Ramos (cell line): ENCODE data around the gene OR10A2.
"Not testable (repeated sequence)": the region's sequence is repeated elsewhere in the genome, so short reads cannot be mapped to it uniquely, and the experiment has no call there.

Experiments
- in situ Hi-C: fragments of 300-500 bp; cut with MboI; formaldehyde crosslinking; loops from one replicate; pipeline ENCODE4 v1.14.3; 2022; ENCODE audit warnings: low sequenced_read_pairs; ENCODE audit not compliant: unreplicated experiment

Gene OR10A2, protein sequence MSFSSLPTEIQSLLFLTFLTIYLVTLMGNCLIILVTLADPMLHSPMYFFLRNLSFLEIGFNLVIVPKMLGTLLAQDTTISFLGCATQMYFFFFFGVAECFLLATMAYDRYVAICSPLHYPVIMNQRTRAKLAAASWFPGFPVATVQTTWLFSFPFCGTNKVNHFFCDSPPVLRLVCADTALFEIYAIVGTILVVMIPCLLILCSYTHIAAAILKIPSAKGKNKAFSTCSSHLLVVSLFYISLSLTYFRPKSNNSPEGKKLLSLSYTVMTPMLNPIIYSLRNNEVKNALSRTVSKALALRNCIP

DNA sequence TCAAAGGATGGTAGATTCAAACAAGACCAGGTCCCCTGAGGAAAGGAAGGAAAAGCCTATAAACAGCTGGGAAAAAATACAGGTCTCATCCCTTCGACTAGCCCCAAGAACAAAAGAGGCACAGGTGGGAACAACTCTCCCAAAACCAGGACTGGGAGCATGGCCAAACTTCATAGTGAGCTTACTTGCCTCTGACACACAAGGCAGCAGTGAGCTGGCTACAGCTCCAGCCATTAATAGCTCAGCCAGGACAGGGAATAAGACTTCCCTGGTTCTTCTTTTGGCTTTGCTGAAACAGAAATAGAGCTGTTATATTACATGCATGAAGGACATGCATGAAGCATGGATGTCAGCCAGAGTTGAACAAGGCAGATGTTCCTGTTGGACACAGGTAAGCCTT, at the start of gene OR10A2:
Gene OR10A2, plus strand, starts transcription at position 97 of the 400 bp plus-strand sequence. CDS start 6,698 bp downstream, outside the sequence.
- in situ Hi-C loops = no loop called here

DNA sequence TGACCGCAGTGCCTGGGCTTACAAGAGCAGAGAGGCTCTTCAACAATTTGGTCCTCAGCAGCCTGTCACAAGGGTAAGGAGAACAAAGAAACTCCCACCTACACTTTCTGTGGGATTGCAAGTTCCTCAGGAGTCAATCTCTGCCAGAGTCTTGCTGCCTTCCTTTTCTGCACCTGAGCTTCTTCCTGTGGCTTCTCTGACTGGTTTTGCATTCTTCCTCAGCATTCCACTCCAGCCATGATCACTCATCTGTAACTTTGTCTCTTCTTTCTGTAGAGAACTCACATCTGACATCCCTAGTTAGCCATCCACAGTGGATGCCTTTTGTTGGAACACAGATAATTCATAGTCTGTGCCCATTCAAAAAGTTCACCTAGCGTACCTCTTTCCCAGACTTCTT, 49.2 kb upstream of the OR10A2 start:
- in situ Hi-C loops = no loop called here

DNA sequence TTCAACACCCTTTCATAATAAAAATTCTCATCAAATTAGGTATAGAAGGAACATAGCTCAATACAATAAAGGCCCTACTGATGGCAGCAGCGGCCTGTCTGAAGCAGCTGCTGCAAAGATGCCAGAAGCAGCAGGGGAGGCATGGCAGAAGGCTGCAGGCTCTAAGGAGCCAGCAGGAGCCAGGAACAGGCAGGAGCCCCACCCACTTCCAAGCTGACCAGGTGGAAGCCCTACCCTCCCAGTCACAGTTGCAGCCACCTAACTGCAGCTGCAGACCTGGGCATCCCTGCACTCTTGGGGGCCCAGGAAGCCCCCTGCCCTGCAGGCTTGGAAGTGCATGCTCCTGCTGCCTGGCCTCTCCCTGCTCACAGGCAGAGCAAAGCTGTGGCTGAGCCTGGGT, 45.2 kb upstream of the OR10A2 start:
- in situ Hi-C loops = no loop called here

DNA sequence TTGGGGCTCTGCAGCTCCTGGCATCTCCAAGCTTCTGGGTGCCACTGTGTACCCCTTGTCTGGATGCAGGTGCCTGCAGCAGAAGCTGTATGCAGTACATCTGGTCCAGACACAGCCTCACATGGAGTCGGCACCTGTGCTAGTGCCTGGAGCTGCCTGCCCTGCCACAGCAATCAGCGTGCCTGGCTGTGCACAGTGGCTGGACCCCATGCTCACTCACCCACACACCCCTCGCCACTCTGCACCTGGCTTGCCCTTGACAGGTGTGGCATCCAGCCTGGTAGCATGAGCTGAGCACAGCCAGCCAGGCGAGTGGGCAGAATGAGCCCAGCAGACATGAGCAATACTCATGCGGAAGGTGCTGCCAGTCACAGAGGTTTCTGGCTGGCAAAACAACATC, 43.9 kb upstream of the OR10A2 start:
- in situ Hi-C loops = no loop called here

DNA sequence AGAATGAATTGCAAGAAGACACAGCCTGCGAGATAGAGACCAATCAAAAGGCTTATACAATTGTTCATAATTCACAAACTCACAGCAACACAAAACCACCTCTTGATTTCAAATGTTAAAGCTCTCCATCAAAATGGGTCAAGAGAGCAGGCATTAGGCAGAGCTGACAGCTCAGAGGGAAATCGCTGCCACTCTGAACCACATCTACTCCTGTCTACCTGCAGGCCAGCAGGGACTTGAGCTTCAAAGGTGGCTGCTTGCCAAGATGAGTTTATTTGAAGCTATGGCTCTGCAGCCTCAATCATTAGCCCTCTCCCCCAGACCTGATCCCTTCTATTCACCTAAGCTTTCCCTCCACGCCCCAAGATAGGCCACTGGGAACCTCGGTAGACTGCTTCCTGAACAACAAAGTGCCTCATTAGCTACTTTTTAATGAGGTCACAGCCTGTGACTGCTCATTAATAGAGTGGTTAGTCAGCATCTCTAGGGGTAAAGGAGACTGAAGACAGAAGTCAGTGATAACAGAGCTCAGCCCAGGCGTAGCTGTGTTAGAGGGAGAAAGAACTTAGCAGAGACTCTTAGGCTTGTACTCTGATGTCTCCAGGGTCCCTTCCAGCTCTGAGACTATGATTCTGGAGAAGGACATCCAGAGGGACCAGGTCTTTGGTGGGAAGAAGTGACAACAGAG, 38.6 kb upstream of the OR10A2 start:
- in situ Hi-C loops = no loop called here

DNA sequence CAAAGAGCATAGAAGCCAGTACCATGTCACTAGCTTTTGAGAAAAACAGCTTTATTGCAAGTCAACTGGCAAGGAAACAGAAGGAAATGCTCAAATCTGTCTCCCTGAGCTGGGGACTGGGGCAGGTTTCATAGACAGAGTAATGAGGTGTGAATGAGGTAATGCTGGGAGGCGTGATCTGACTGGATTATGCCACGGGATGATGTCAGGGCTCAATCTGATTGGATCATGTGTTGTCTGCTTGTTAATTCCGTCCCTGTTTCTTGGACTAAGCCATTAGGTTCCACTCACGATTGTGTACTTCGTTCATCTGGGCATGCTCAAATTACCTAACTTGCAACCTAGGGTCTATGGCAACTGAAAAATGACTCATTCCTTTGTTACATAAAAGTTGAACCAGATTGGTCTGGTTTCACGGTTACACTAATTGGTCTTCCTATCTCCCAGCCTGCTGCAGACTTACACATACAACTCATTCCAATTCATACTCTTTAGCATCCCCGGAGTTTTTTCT, 37.6 kb upstream of the OR10A2 start:
- in situ Hi-C loops = no loop called here

DNA sequence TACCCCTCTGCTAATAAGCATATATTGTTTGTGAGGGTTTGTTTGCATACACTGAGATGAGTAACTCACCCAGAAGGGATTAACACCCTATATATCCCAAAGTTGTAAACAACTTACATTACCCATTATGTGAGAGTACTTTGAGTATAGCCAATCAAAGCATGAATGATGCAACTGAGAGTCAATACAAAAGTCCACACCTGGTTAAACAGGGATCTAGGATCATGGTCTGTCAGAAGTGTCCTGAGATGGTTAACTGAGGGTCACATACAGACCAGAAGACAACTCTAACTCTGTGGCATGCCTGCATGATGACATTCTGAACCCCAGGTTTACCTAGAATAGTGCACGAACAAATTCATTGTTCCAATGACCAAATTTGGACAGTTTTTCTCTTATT, 34.8 kb upstream of the OR10A2 start:
- in situ Hi-C loops = no loop called here

DNA sequence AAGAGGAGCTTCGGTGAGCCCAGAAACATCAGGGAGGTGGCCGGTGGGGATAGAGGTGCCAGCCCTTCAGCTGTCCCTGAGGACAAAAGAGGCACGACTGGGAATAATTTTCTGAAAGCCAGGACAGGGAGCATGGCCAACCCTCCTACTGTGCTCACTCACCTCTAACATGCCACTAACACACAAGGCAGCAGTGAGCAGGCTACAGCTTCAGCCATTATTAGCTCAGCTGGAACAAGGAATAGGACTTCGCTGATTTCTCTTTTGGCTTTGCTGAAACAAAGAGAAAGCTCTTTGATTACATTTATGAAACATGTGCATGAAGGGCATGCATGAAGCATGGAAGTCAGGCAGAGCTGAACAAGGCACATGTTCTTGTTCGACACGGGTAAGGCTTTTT, 29.5 kb upstream of the OR10A2 start:
- in situ Hi-C loops = no loop called here

DNA sequence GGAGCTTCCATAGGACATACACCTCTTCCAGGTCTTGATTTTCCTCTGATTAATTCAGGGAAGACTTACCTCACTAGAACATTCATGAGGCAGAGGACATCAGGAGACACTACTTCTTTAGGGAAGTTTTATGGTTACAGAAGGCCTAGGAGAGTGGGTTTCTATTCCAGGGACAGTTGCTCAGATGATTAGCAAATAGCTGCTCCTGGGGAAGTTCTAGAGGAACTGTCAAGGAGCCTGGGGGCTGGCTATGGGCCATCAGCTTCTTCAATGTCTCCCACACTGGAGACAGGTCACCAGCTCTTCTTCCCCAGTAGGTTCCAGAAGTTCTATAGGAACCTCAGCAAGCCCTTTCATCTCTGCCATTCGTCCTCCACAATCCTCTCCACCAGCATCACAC, 28.8 kb upstream of the OR10A2 start:
- in situ Hi-C loops = no loop called here

DNA sequence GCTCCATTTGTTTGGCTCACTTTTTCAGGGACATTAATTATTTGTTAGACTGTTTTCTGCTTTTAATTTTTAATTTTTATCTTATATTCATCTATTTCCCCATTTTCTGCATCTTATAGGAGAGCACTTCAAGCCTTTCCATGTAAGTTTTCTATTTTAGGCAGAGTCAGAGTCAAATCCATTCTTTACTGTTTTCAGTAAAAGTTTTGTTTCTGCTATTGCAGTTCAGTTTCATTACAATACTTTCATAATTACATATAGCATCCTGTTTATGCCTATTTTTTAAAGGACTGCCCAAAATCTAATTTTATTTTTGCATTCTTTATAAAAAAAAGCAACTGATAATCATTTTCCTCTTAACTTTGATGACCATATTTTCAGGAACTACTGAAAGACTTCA, 21.2 kb upstream of the OR10A2 start:
- in situ Hi-C loops = no loop called here

DNA sequence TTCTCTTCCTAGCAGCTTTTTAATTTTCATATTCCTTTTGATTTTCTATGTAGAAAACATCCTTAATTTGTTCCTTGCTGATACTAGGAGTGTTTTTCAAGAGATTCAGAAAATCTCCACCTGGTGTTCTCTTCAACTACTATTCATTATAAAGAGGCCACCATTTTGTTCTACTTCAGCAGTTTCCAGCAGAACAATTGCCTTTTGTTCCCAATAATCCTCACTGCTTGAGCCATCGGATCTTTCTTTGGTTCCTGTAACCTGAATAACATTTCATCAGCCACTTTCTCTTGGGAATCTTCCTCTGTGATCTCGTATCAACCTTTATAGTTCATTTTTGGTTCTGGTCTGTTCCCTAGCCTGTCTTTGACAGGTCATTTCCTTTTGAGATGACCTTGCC, 19.2 kb upstream of the OR10A2 start:
- in situ Hi-C loops = no loop called here

DNA sequence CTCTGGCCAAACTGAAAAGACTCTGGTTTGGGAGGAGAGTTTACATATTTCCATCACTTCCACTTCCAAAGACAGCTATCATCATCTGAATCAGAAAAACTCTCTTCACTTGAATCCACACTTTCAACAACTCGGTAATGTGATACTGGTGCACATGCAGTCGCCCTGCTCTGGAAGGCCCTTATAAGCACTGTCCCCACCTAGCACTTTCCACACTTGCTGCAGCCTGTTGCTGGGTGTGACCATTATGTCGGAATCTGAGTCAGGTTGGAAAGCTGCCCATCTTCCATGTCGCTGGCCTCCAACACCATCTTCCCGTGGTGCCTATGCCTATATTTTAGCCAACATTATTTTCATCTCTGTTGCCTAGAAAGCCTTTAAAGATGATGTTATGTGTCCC, 18.5 kb upstream of the OR10A2 start:
- in situ Hi-C loops = no loop called here

DNA sequence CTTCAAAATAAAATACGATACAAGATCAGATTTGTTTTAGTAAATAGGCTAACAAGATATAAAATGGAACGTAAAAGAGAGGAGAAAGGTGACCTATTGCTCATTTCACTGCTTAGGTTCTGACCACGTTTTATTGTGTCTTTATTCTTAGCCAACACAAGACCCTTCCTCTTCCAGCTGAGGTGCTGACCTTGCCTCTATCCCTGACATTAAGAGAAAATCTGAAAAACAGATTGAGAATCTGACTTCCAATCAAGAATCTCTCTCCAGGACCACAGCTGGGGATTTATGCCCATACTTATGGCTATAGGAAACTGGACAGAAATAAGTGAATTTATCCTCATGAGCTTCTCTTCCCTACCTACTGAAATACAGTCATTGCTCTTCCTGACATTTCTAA, 17.5 kb upstream of the OR10A2 start, which contains the start of gene OR10A5:
Gene OR10A5, plus strand, starts transcription at position 301 of the 400 bp plus-strand sequence. Its CDS starts 0 bp downstream, at position 301.
- in situ Hi-C loops = no loop called here

DNA sequence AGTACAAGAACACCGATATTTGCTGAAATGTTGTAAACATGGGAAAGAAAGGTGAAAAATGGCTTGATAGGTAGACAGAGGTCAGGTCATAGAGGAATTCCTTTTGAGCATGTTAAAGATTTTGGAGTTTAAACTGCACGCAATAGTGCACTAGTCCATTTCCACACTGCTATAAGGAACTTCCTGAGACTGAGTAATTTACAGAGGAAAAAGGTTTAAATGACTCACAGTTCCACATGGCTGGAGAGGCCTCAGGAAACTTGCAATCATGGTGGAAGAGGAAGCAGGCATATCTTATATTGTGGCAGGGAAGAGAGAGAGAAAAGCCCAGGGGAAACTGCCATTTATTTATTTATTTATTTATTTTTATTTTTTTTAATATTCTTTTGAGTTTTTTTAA, 12.3 kb upstream of the OR10A2 start:
- in situ Hi-C loops = no loop called here

DNA sequence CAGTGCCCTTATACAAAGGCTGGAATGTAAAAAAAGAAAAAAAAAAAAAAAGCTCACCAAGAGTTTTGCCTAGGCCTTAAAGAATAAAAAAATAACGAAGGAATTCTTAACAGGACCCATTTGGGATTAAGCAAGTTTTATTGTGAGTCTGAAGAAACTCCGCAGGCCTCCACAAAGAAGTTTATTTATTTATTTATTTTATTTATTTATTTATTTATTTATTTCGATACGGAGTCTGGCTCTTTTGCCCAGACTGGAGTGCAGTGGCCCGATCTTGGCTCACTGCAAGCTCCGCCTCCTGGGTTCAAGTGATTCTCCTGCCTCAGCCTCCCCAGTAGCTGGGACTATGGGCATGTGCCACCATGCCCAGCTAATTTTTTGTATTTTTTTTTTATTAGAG, 8.1 kb upstream of the OR10A2 start:
- in situ Hi-C loops = not testable (repeated sequence)

DNA sequence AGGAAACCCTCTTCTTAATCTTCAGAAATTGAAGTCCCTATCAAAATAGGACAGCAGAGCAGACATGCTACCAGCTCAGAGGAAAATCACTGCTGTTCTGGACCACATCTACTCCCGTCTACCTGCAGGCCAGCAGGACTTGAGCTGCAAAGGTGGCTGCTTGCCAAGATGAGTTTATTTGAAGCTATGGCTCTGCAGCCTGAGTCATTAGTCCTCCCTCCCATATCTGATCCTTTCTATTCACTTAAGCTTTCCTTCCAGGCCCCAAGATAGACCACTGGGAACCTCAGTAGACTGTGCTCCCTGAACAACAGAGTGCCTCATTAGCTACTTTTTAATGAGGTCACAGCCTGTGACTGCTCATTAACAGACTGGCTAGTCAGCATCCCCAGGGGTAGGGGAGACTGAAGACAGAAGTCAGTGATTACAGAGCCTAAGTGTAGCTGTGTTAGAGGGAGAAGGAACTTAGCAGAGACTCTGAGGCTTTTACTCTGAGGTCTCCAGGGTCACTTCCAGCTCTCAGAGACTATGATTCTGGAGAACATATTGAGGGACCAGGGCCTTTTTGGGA, 6.8 kb upstream of the OR10A2 start:
- in situ Hi-C loops = no loop called here

DNA sequence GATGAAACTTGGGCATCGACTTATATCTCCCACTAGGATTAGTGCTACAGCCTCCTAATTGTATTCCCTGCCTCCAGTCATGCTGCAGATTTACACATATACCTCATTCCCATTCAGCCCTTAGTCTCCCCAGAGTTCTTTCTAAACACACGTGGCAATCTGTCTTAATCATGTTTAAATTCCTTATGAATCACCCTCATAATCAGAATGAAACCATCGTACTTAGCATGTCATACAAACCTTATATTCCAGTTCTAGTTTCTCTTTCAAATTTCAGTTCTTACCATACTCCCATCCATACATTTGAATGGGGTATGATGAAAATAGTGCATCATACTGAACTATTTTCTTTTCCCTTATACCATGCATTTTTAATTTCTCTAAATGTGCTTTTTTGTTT, 6.0 kb upstream of the OR10A2 start:
- in situ Hi-C loops = no loop called here

DNA sequence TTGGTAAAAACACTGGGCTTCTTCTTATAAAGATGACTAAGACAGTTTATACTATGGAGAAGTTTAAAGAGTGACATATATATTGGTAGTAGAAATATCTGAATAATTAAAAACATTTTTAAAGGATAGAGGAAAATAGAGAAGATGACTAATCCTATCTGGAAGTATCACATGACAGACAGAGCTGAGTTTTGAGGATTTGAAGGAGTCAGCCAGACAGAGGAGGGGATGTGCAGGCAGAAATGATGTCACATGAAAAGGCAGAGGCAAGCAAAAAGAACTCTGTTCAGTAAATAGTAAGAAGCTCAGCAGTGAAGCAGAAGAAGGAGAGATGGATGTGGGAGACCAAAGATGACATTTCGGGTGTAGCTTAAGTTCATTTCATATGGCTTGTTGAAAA, 1.6 kb downstream of the OR10A2 start:
- in situ Hi-C loops = no loop called here

DNA sequence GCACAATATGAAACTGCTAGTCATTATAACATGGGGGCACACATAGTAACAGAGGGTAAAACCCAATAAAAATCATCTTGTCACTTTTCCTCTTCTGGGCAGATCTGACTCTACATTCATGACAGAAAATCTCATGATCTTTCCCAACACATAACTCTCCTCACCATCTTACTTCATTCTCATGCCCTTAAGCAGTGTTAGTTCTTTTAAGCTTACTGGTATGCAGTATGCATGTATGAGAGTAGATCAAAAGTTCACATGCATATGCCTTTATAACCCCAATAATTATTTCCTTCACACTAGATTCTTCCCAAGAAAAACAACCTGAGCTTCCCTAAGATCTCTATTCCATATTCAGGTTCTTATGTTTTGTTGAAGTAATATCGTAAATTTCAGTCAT, 8.4 kb downstream of the OR10A2 start:
- in situ Hi-C loops = no loop called here

DNA sequence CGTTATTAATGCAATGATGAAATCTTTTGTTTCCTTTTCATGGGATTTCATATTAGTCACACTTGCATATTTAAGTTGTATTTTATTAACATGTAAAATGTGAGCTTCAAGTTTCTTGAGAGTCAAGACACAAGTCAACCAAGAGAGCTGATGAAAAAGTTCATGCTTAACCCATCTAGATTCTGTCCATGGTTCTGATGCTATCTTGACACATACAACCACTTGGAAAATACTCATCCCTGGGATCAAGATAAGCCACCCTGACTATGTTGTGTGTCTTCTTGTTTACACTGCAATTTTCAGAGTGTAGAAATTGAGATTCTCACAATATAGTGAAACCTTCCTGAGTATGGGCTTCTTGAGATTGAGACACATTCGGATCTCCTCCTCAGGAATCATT, 12.9 kb downstream of the OR10A2 start:
- in situ Hi-C loops = no loop called here

DNA sequence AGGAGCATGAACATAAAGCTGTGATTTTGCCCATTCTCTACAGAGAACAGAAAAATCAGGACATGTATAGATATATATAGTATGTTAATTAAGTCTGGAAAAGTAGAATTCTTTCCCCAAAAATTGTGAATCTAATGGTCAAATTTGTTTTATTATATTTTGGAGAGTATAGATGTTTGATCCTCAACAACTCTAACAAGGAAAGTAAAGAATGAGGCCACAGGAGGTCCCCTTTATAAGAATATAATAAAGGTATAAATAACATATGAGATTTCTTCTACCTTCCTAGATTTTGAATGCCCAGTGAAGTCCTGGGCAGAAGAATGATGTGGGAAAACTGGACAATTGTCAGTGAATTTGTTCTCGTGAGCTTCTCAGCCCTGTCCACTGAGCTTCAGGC, 13.5 kb downstream of the OR10A2 start, which contains the start of gene OR10A4:
Gene OR10A4, plus strand, starts transcription at position 301 of the 400 bp plus-strand sequence. Its CDS starts 23 bp downstream, at position 324.
- in situ Hi-C loops = no loop called here
